ENCODE measurements around the gene PIGU.
A peak's percentile ranks its signal among the peaks of the same experiment; 100 is the strongest.

Gene PIGU

GRCh38 chr20:34552569-34552968, 124.3 kb downstream of the PIGU start:
- no peak overlapping the region for H3K4me3 ChIP-seq (ENCODE audit: low read depth, low read length)
- TF ChIP-seq, protein P1, sequence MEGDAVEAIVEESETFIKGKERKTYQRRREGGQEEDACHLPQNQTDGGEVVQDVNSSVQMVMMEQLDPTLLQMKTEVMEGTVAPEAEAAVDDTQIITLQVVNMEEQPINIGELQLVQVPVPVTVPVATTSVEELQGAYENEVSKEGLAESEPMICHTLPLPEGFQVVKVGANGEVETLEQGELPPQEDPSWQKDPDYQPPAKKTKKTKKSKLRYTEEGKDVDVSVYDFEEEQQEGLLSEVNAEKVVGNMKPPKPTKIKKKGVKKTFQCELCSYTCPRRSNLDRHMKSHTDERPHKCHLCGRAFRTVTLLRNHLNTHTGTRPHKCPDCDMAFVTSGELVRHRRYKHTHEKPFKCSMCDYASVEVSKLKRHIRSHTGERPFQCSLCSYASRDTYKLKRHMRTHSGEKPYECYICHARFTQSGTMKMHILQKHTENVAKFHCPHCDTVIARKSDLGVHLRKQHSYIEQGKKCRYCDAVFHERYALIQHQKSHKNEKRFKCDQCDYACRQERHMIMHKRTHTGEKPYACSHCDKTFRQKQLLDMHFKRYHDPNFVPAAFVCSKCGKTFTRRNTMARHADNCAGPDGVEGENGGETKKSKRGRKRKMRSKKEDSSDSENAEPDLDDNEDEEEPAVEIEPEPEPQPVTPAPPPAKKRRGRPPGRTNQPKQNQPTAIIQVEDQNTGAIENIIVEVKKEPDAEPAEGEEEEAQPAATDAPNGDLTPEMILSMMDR (conservative IDR thresholded peaks at IDR 0.05; ENCODE audit: low read depth, low read length): no peak
- no peak for DNase-seq (ENCODE audit: low read depth)

GRCh38 chr20:34549929-34550305, 127.0 kb downstream of the PIGU start:
- TF ChIP-seq, protein P1 (conservative IDR thresholded peaks at IDR 0.05; ENCODE audit: low read depth, low read length): no peak
- no peak overlapping the region for H3K4me3 ChIP-seq (ENCODE audit: low read depth, low read length)
- DNase-seq (ENCODE audit: low read depth): no peak

DNA sequence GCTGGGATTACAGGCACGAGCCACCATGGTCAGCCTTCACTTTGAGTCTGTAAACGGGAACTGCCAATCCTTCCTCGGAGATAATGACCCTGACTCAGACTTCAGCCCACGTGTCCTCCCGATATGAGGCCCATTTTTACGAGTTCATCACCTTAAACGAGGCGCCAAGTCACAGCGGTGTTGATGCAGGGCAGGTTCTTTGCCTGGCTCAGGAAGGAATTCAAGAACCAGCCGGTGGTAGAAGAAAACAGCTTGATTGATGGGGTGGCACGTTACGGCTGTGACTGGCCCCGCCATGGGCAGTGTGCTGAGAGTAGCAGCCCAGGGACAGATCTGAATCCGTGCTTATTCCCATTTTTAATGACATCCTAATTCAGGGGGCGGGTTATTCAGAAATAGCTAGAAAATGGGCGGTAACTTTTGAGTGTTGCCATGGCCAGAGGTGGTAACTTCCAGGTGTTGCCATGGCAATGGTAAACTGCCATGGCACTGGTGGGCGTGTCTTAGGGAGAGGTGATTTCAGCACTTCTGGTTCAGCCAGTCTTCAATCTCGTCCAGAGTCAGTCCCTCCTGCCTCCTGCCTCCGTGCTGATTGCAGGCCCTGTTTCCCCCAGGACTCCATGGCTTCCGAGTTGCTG, 127.5 kb downstream of the PIGU start:
- no peak for DNase-seq (ENCODE audit: low read depth)
- TF ChIP-seq, protein P1 (conservative IDR thresholded peaks at IDR 0.05; ENCODE audit: low read depth, low read length): no peak
- H3K4me3 ChIP-seq (ENCODE audit: low read depth, low read length): no peak overlapping the region

- no peak for DNase-seq (ENCODE audit: low read depth)
- H3K4me3 ChIP-seq (ENCODE audit: low read depth, low read length): no peak overlapping the region
- TF ChIP-seq, protein P1 (conservative IDR thresholded peaks at IDR 0.05; ENCODE audit: low read depth, low read length): no peak
Measured at GRCh38 chr20:34547844-34548613, 128.9 kb downstream of the PIGU start.

- TF ChIP-seq, protein P1 (conservative IDR thresholded peaks at IDR 0.05; ENCODE audit: low read depth, low read length): no peak
- DNase-seq (ENCODE audit: low read depth): no peak
- no peak overlapping the region for H3K4me3 ChIP-seq (ENCODE audit: low read depth, low read length)
Measured at GRCh38 chr20:34546751-34547181, 130.1 kb downstream of the PIGU start.

DNA sequence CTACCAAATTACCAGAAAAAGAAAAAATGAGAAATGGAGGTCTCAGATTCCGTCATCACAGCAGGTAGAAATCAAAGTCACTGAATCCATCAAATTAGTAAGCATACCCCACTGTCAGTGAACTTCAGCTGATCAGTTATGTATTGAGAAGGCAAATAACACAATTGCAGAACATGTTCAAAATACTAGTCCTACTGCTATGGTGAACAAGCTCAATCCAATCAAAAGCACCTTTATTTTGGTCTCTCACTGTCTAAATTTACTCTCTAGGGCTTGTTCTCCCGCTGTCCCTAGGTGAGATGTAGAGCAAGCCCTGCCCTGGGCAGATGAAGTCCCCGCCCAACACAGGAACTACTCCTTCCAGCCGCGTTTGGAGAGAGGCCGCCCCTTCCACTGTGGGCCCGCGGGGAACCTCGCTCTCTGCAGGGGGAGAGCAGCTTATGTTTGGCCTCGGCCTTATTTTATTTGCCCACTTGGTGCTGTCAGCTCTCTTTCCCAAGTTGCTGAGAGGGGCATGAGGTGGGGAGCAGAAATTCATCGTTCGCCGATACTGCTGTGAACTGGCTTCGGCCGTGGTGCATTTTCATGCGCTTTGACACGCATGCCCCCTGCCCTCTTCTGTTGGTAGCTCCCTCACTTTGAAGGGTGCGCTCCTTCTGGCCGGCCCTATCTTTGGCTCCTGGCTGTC, 132.6 kb downstream of the PIGU start:
- DNase-seq (ENCODE audit: low read depth): peak; percentile 16
- TF ChIP-seq, protein P1 (conservative IDR thresholded peaks at IDR 0.05; ENCODE audit: low read depth, low read length): no peak
- peak overlapping the region; percentile 26 for H3K4me3 ChIP-seq (ENCODE audit: low read depth, low read length)

Data from choroid plexus epithelial cell (primary cell).